Measurements from ENCODE around the gene NRM.

DNA sequence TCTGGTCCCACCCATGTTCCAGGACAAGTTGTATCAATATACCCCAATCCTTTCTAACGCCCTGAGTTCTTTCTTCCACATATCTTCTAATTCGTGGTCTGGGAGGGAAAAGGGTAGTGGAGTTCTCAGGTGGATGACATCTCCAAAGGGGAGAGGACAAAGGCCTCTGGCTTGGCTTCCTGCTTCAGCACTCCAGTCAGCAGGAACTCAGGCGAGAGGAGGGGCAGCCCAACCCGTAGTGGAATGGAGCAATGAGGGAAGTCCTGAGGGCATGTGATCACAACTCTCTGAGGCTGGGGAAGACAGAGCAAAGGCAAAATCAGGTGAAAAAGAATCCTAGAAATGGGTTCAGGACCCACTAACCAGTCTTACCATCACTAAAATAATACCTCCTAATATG, 9.6 kb upstream of the NRM start:
- TF ChIP-seq CSRNP3 (CRISPR knock-in tag; IDR thresholded peaks at IDR 0.05) (no peak), ZFP3 (CRISPR knock-in tag; IDR thresholded peaks at IDR 0.05) (no peak), ZNF70 (CRISPR knock-in tag; IDR thresholded peaks at IDR 0.05) (no peak)
- TF ChIP-seq, protein P1, sequence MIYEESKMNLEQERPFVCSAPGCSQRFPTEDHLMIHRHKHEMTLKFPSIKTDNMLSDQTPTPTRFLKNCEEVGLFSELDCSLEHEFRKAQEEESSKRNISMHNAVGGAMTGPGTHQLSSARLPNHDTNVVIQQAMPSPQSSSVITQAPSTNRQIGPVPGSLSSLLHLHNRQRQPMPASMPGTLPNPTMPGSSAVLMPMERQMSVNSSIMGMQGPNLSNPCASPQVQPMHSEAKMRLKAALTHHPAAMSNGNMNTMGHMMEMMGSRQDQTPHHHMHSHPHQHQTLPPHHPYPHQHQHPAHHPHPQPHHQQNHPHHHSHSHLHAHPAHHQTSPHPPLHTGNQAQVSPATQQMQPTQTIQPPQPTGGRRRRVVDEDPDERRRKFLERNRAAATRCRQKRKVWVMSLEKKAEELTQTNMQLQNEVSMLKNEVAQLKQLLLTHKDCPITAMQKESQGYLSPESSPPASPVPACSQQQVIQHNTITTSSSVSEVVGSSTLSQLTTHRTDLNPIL (CRISPR knock-in tag; IDR thresholded peaks at IDR 0.05; ENCODE audit: low read depth), result no peak

All from SK-N-SH treated with all-trans-retinoic acid at 6 μM for 48 hours (cell line).